ENCODE data around the gene GIT1. TPM values are rescaled to one million over a fixed set of nuclear protein-coding genes. Genes with fewer than 3 reads are reported as not detected.

Gene GIT1
- total RNA-seq, 1 donor from 2014 or later: 39.8 TPM

DNA sequence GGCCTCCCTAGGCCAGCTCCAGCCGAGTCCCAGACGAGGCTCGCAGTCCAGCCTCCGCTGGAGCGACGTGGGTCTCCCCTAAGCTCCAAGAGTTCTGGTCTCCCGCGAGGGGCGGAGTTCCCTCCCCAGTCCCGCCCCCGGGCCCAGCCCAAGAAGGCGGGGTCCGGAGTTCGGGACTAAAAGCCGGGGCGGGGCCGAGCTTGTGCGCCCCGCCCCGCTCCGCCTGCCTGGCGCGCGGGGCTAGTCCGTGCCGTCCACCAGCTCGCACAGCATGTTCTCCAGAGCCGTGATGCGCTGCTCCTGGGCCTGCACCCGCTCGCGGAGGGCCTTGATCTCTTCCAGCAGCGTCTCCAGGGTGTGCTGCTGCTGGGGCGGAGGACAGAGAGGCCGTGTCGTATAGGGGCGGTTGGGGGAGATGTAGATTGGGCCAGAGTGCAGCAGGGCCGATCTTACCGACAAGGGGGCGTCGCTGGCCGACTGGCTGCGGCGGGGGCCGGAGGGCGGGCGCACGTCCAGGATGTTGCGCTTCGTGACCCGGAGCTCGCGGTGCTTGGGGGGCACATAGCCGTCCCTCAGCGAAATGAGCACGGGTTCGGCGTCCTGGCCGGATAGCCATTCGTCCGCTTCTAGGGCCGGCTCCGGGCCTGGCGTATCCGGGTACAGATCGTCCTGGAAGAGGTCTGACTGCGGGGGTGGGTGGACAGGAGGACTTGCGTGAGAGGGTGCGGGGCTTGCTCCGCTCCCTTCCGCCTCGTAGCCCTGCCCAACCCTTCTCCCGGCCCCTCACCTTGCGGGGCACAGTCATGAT lies 26.2 kb upstream of the GIT1 start:
- H3K27ac ChIP-seq: peak overlapping the region; percentile 56
- H3K9me3 ChIP-seq: no peaks in the 10 kb centered on the region
- intact Hi-C loops (cut with DNase I): loop anchor here (5.0 kb wide), 1 partner anchor 33 kb away; no protein-coding TSS in a partner anchor
- peak overlapping the region; percentile 39 to 50 for H3K4me3 ChIP-seq
- no peaks in the 10 kb centered on the region for H3K27me3 ChIP-seq
- TF ChIP-seq, protein P1, sequence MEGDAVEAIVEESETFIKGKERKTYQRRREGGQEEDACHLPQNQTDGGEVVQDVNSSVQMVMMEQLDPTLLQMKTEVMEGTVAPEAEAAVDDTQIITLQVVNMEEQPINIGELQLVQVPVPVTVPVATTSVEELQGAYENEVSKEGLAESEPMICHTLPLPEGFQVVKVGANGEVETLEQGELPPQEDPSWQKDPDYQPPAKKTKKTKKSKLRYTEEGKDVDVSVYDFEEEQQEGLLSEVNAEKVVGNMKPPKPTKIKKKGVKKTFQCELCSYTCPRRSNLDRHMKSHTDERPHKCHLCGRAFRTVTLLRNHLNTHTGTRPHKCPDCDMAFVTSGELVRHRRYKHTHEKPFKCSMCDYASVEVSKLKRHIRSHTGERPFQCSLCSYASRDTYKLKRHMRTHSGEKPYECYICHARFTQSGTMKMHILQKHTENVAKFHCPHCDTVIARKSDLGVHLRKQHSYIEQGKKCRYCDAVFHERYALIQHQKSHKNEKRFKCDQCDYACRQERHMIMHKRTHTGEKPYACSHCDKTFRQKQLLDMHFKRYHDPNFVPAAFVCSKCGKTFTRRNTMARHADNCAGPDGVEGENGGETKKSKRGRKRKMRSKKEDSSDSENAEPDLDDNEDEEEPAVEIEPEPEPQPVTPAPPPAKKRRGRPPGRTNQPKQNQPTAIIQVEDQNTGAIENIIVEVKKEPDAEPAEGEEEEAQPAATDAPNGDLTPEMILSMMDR (IDR thresholded peaks at IDR 0.05): no peak
- TF ChIP-seq POLR2A (IDR thresholded peaks at IDR 0.05): peak in 1 of 2 donors; percentile 49
- peak in 1 of 2 donors; percentile 87 for TF ChIP-seq POLR2AphosphoS5 (IDR thresholded peaks at IDR 0.05; ENCODE audit: insufficient read depth in 1 of 2, low read depth in 1 of 2)
- peak in 1 of 2 donors; percentile 86 for DNase-seq (ENCODE audit: extremely low spot score in 2 of 2)
- peaks cover 54% of the 10 kb centered on the region for H3K4me1 ChIP-seq
- H3K36me3 ChIP-seq: no peaks in the 10 kb centered on the region

DNA sequence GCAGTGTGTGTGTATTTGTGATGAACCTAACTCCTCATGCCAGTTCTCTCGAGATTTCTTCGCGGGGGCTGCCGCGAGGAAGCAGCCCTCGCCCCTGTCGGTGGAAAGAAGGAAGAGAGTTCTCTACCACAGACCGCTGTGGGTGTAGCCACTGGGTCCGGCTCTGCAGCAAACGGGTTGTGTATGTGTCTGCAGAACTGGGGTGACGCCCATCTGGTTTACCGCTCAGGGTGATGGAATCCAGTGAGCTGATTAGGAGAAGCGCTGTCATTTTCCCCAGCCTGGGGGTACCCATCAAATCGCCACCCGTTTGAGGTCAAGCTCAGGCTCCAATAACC lies 25.6 kb upstream of the GIT1 start:
- intact Hi-C loops (cut with DNase I): loop anchor here (5.0 kb wide), 1 partner anchor 33 kb away; no protein-coding TSS in a partner anchor
- H3K27ac ChIP-seq: no peak overlapping the region
- peak in 1 of 2 donors; percentile 88 for DNase-seq (ENCODE audit: extremely low spot score in 2 of 2)
- H3K4me1 ChIP-seq: peaks cover 54% of the 10 kb centered on the region
- H3K4me3 ChIP-seq: peak overlapping the region; percentile 39 to 50
- H3K9me3 ChIP-seq: no peaks in the 10 kb centered on the region
- TF ChIP-seq POLR2AphosphoS5 (IDR thresholded peaks at IDR 0.05; ENCODE audit: insufficient read depth in 1 of 2, low read depth in 1 of 2) (no peak), POLR2A (IDR thresholded peaks at IDR 0.05) (no peak)
- TF ChIP-seq, protein P1 (IDR thresholded peaks at IDR 0.05): no peak
- no peaks in the 10 kb centered on the region for H3K27me3 ChIP-seq
- H3K36me3 ChIP-seq: no peaks in the 10 kb centered on the region

DNA sequence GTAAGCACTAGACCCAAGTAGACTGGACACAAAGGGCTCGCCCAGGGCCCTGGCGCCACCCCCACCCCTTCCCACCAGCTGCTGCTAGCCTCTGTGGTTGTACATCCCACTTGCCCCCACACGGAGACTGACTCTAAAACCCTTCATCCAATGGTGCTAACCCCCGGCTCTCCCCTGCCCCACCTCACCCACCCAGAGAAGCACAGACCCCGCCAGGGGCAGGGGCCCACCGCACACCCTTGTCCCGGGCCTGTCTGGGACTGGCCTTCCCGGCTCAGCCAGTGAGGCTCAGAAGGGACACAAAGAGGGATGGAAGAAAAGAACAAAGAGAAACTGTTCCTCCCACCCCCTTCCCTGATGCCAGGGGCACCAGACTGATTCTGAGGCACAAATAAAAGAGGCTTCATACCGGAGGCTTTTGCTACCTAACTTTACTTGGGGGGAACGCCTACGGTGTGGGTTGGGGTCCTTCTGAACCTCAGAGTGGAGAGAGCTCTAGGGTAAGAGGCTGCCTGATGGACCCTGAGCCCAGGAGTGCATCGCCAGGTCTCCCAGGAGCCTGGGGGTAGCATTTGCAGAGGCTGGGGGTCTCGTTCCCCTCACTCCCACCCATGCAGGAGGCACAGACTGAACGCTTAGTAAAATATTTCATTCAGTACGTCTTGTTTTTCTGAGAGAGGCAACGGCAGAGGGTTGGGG lies 25.1 kb upstream of the GIT1 start:
- H3K27me3 ChIP-seq: no peaks in the 10 kb centered on the region
- H3K4me1 ChIP-seq: peaks cover 54% of the 10 kb centered on the region
- no peak overlapping the region for H3K4me3 ChIP-seq
- H3K36me3 ChIP-seq: no peaks in the 10 kb centered on the region
- intact Hi-C loops (cut with DNase I): loop anchor here (5.0 kb wide), 1 partner anchor 32 kb away; no protein-coding TSS in a partner anchor
- no peaks in the 10 kb centered on the region for H3K9me3 ChIP-seq
- H3K27ac ChIP-seq: no peak overlapping the region
- peak in 1 of 2 donors; percentile 87 for DNase-seq (ENCODE audit: extremely low spot score in 2 of 2)
- no peak for TF ChIP-seq POLR2AphosphoS5 (IDR thresholded peaks at IDR 0.05; ENCODE audit: insufficient read depth in 1 of 2, low read depth in 1 of 2)
- TF ChIP-seq POLR2A (IDR thresholded peaks at IDR 0.05): no peak
- TF ChIP-seq, protein P1 (IDR thresholded peaks at IDR 0.05): no peak

DNA sequence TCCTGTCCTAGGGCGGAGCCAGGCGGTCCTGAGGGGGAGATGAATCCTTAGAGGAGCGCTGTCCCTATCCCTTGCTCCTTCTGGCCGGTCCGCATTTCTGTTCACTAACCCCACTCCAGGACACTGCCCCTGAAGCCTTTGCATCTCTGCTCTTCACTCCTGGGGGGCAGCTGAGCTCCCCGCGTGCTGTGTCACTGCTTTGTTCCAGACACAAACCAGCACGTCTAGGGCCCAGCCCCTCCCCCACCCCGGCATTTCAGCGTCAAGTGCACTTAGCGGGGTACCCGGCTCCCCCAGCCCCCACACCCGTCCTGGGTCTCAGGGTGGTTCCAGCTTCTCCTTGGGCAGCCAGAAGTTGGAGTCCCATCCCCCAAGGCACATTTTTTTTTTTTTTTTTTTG lies 24.4 kb upstream of the GIT1 start:
- H3K27ac ChIP-seq: peak overlapping the region; percentile 47
- no peak for TF ChIP-seq POLR2AphosphoS5 (IDR thresholded peaks at IDR 0.05; ENCODE audit: insufficient read depth in 1 of 2, low read depth in 1 of 2)
- no peak for TF ChIP-seq POLR2A (IDR thresholded peaks at IDR 0.05)
- TF ChIP-seq, protein P1 (IDR thresholded peaks at IDR 0.05): no peak
- intact Hi-C loops (cut with DNase I): no loop called here
- DNase-seq (ENCODE audit: extremely low spot score in 2 of 2): peak in 1 of 2 donors; percentile 85
- H3K27me3 ChIP-seq: no peaks in the 10 kb centered on the region
- H3K9me3 ChIP-seq: no peaks in the 10 kb centered on the region
- H3K36me3 ChIP-seq: no peaks in the 10 kb centered on the region
- peaks cover 54% of the 10 kb centered on the region for H3K4me1 ChIP-seq
- H3K4me3 ChIP-seq: peak overlapping the region; percentile 21 to 35

All from vagina (tissue), 2 donors.